ENCODE results near the gene CEACAM5.

Gene CEACAM5

GRCh38 chr19:41718761-41719160 is 10.3 kb downstream of the CEACAM5 start:
- Histone ChIP-seq H3K4me3 (ENCODE audit: low read length) (no peak overlapping the region), H3K9me3 (ENCODE audit: control insufficient read depth, low read depth, low read length) (no peaks in the 10 kb centered on the region), H3K4me1 (ENCODE audit: control insufficient read depth, low read depth, low read length) (no peaks in the 10 kb centered on the region), H3K27me3 (ENCODE audit: control insufficient read depth, insufficient read depth, low read length) (peaks cover 4% of the 10 kb centered on the region), H3K9ac (ENCODE audit: low read length) (no peak overlapping the region), H3K27ac (ENCODE audit: low read length) (no peak overlapping the region), H3K36me3 (ENCODE audit: control insufficient read depth, low read depth, low read length) (no peaks in the 10 kb centered on the region)

- Histone ChIP-seq H3K27me3 (ENCODE audit: control insufficient read depth, insufficient read depth, low read length) (peaks cover 4% of the 10 kb centered on the region), H3K9me3 (ENCODE audit: control insufficient read depth, low read depth, low read length) (no peaks in the 10 kb centered on the region), H3K36me3 (ENCODE audit: control insufficient read depth, low read depth, low read length) (no peaks in the 10 kb centered on the region)
Observed at GRCh38 chr19:41720103-41720502, 11.7 kb downstream of the CEACAM5 start.

GRCh38 chr19:41726493-41726892 is 18.1 kb downstream of the CEACAM5 start:
- no peak overlapping the region for H3K27ac ChIP-seq (ENCODE audit: low read length)
- H3K9me3 ChIP-seq (ENCODE audit: control insufficient read depth, low read depth, low read length) = no peaks in the 10 kb centered on the region
- H3K36me3 ChIP-seq (ENCODE audit: control insufficient read depth, low read depth, low read length) = no peaks in the 10 kb centered on the region
- no peak overlapping the region for H3K4me3 ChIP-seq (ENCODE audit: low read length)
- H3K27me3 ChIP-seq (ENCODE audit: control insufficient read depth, insufficient read depth, low read length) = no peaks in the 10 kb centered on the region
- H3K4me1 ChIP-seq (ENCODE audit: control insufficient read depth, low read depth, low read length) = no peaks in the 10 kb centered on the region
- no peak overlapping the region for H3K9ac ChIP-seq (ENCODE audit: low read length)

More at GRCh38 chr19:41720103-41720502, 11.7 kb downstream of the CEACAM5 start:
- no peak overlapping the region for H3K4me3 ChIP-seq (ENCODE audit: low read length)
- no peaks in the 10 kb centered on the region for H3K4me1 ChIP-seq (ENCODE audit: control insufficient read depth, low read depth, low read length)
- H3K27ac ChIP-seq (ENCODE audit: low read length) = no peak overlapping the region
- H3K9ac ChIP-seq (ENCODE audit: low read length) = no peak overlapping the region

GRCh38 chr19:41734156-41734555 is 25.7 kb downstream of the CEACAM5 start:
- no peak overlapping the region for H3K4me3 ChIP-seq (ENCODE audit: low read length)
- no peaks in the 10 kb centered on the region for H3K9me3 ChIP-seq (ENCODE audit: control insufficient read depth, low read depth, low read length)
- H3K27ac ChIP-seq (ENCODE audit: low read length) = no peak overlapping the region
- H3K9ac ChIP-seq (ENCODE audit: low read length) = no peak overlapping the region
- no peaks in the 10 kb centered on the region for H3K4me1 ChIP-seq (ENCODE audit: control insufficient read depth, low read depth, low read length)
- H3K27me3 ChIP-seq (ENCODE audit: control insufficient read depth, insufficient read depth, low read length) = no peaks in the 10 kb centered on the region
- no peaks in the 10 kb centered on the region for H3K36me3 ChIP-seq (ENCODE audit: control insufficient read depth, low read depth, low read length)

GRCh38 chr19:41734585-41734984 is 26.2 kb downstream of the CEACAM5 start:
- no peaks in the 10 kb centered on the region for H3K36me3 ChIP-seq (ENCODE audit: control insufficient read depth, low read depth, low read length)
- no peaks in the 10 kb centered on the region for H3K27me3 ChIP-seq (ENCODE audit: control insufficient read depth, insufficient read depth, low read length)
- no peak overlapping the region for H3K9ac ChIP-seq (ENCODE audit: low read length)
- H3K4me3 ChIP-seq (ENCODE audit: low read length) = no peak overlapping the region
- no peak overlapping the region for H3K27ac ChIP-seq (ENCODE audit: low read length)
- H3K9me3 ChIP-seq (ENCODE audit: control insufficient read depth, low read depth, low read length) = no peaks in the 10 kb centered on the region
- no peaks in the 10 kb centered on the region for H3K4me1 ChIP-seq (ENCODE audit: control insufficient read depth, low read depth, low read length)

GRCh38 chr19:41735071-41735600 is 26.7 kb downstream of the CEACAM5 start:
- no peaks in the 10 kb centered on the region for H3K36me3 ChIP-seq (ENCODE audit: control insufficient read depth, low read depth, low read length)
- H3K4me1 ChIP-seq (ENCODE audit: control insufficient read depth, low read depth, low read length) = no peaks in the 10 kb centered on the region
- H3K27ac ChIP-seq (ENCODE audit: low read length) = no peak overlapping the region
- no peak overlapping the region for H3K9ac ChIP-seq (ENCODE audit: low read length)
- H3K27me3 ChIP-seq (ENCODE audit: control insufficient read depth, insufficient read depth, low read length) = no peaks in the 10 kb centered on the region
- H3K4me3 ChIP-seq (ENCODE audit: low read length) = no peak overlapping the region
- no peaks in the 10 kb centered on the region for H3K9me3 ChIP-seq (ENCODE audit: control insufficient read depth, low read depth, low read length)

- Histone ChIP-seq H3K27me3 (ENCODE audit: control insufficient read depth, insufficient read depth, low read length) (no peaks in the 10 kb centered on the region), H3K27ac (ENCODE audit: low read length) (no peak overlapping the region), H3K36me3 (ENCODE audit: control insufficient read depth, low read depth, low read length) (no peaks in the 10 kb centered on the region), H3K9me3 (ENCODE audit: control insufficient read depth, low read depth, low read length) (no peaks in the 10 kb centered on the region), H3K4me3 (ENCODE audit: low read length) (no peak overlapping the region), H3K9ac (ENCODE audit: low read length) (no peak overlapping the region), H3K4me1 (ENCODE audit: control insufficient read depth, low read depth, low read length) (no peaks in the 10 kb centered on the region)
Observed at GRCh38 chr19:41739361-41739760, 30.9 kb downstream of the CEACAM5 start.

GRCh38 chr19:41740415-41741243 is 32.2 kb downstream of the CEACAM5 start:
- Histone ChIP-seq H3K27ac (ENCODE audit: low read length) (no peak overlapping the region), H3K4me3 (ENCODE audit: low read length) (no peak overlapping the region), H3K36me3 (ENCODE audit: control insufficient read depth, low read depth, low read length) (no peaks in the 10 kb centered on the region), H3K27me3 (ENCODE audit: control insufficient read depth, insufficient read depth, low read length) (peaks cover under 1% of the 10 kb centered on the region), H3K4me1 (ENCODE audit: control insufficient read depth, low read depth, low read length) (no peaks in the 10 kb centered on the region), H3K9me3 (ENCODE audit: control insufficient read depth, low read depth, low read length) (no peaks in the 10 kb centered on the region), H3K9ac (ENCODE audit: low read length) (no peak overlapping the region)

- H3K9me3 ChIP-seq (ENCODE audit: control insufficient read depth, low read depth, low read length) = no peaks in the 10 kb centered on the region
- H3K27me3 ChIP-seq (ENCODE audit: control insufficient read depth, insufficient read depth, low read length) = peaks cover 6% of the 10 kb centered on the region
- no peak overlapping the region for H3K4me3 ChIP-seq (ENCODE audit: low read length)
- no peaks in the 10 kb centered on the region for H3K36me3 ChIP-seq (ENCODE audit: control insufficient read depth, low read depth, low read length)
- H3K27ac ChIP-seq (ENCODE audit: low read length) = no peak overlapping the region
- no peaks in the 10 kb centered on the region for H3K4me1 ChIP-seq (ENCODE audit: control insufficient read depth, low read depth, low read length)
- H3K9ac ChIP-seq (ENCODE audit: low read length) = no peak overlapping the region
Observed at GRCh38 chr19:41741244-41741554, 32.8 kb downstream of the CEACAM5 start.

- Histone ChIP-seq H3K27me3 (ENCODE audit: control insufficient read depth, insufficient read depth, low read length) (peaks cover 32% of the 10 kb centered on the region), H3K9me3 (ENCODE audit: control insufficient read depth, low read depth, low read length) (no peaks in the 10 kb centered on the region), H3K27ac (ENCODE audit: low read length) (no peak overlapping the region), H3K4me1 (ENCODE audit: control insufficient read depth, low read depth, low read length) (no peaks in the 10 kb centered on the region), H3K36me3 (ENCODE audit: control insufficient read depth, low read depth, low read length) (no peaks in the 10 kb centered on the region), H3K9ac (ENCODE audit: low read length) (no peak overlapping the region), H3K4me3 (ENCODE audit: low read length) (no peak overlapping the region)
Observed at GRCh38 chr19:41744850-41745249, 36.4 kb downstream of the CEACAM5 start.

- Histone ChIP-seq H3K4me3 (ENCODE audit: low read length) (no peak overlapping the region), H3K36me3 (ENCODE audit: control insufficient read depth, low read depth, low read length) (no peaks in the 10 kb centered on the region), H3K27ac (ENCODE audit: low read length) (no peak overlapping the region), H3K4me1 (ENCODE audit: control insufficient read depth, low read depth, low read length) (no peaks in the 10 kb centered on the region), H3K9me3 (ENCODE audit: control insufficient read depth, low read depth, low read length) (no peaks in the 10 kb centered on the region), H3K9ac (ENCODE audit: low read length) (no peak overlapping the region), H3K27me3 (ENCODE audit: control insufficient read depth, insufficient read depth, low read length) (peaks cover 32% of the 10 kb centered on the region)
Observed at GRCh38 chr19:41745756-41746155, 37.3 kb downstream of the CEACAM5 start.

GRCh38 chr19:41746593-41747227 is 38.3 kb downstream of the CEACAM5 start:
- H3K9me3 ChIP-seq (ENCODE audit: control insufficient read depth, low read depth, low read length) = no peaks in the 10 kb centered on the region
- no peak overlapping the region for H3K27ac ChIP-seq (ENCODE audit: low read length)
- peaks cover 32% of the 10 kb centered on the region for H3K27me3 ChIP-seq (ENCODE audit: control insufficient read depth, insufficient read depth, low read length)
- no peaks in the 10 kb centered on the region for H3K4me1 ChIP-seq (ENCODE audit: control insufficient read depth, low read depth, low read length)
- no peak overlapping the region for H3K4me3 ChIP-seq (ENCODE audit: low read length)
- no peaks in the 10 kb centered on the region for H3K36me3 ChIP-seq (ENCODE audit: control insufficient read depth, low read depth, low read length)
- H3K9ac ChIP-seq (ENCODE audit: low read length) = no peak overlapping the region

Data from iPS-18a (cell line).